Panc1 (cell line): ENCODE data around the gene ELOVL6.

Experiments used
- POLR2AphosphoS5 ChIP-seq: IDR thresholded peaks from 2 replicates; pipeline ENCODE4 v1.6.1; 2012; ENCODE audit warnings: mild to moderate bottlenecking, low read depth, low read length, moderate library complexity
- REST ChIP-seq, 2 experiments: IDR thresholded peaks; 2 replicates each; pipeline ENCODE4 v1.6.1; 2011 to 2012; ENCODE audit warnings: low read depth in 2 of 2, control low read depth in 1 of 2, low read length in 1 of 2, mild to moderate bottlenecking in 1 of 2, moderate library complexity in 1 of 2; ENCODE audit not compliant: insufficient read depth in 1 of 2
- SIN3A ChIP-seq: IDR thresholded peaks from 2 replicates; pipeline ENCODE4 v1.6.1; 2012; ENCODE audit warnings: low read depth, mild to moderate bottlenecking, low read length, moderate library complexity, borderline replicate concordance; ENCODE audit not compliant: insufficient read depth
- TF ChIP-seq, protein P1 (sequence below): fragments of 450-650 bp; IDR thresholded peaks from 2 replicates; pipeline ENCODE4 v1.5.1; 2017; ENCODE audit warnings: mild to moderate bottlenecking

- TF ChIP-seq, protein P1, sequence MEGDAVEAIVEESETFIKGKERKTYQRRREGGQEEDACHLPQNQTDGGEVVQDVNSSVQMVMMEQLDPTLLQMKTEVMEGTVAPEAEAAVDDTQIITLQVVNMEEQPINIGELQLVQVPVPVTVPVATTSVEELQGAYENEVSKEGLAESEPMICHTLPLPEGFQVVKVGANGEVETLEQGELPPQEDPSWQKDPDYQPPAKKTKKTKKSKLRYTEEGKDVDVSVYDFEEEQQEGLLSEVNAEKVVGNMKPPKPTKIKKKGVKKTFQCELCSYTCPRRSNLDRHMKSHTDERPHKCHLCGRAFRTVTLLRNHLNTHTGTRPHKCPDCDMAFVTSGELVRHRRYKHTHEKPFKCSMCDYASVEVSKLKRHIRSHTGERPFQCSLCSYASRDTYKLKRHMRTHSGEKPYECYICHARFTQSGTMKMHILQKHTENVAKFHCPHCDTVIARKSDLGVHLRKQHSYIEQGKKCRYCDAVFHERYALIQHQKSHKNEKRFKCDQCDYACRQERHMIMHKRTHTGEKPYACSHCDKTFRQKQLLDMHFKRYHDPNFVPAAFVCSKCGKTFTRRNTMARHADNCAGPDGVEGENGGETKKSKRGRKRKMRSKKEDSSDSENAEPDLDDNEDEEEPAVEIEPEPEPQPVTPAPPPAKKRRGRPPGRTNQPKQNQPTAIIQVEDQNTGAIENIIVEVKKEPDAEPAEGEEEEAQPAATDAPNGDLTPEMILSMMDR, result no peak
- TF ChIP-seq POLR2AphosphoS5 (no peak), REST (IDR thresholded peaks at IDR 0.05; ENCODE audit: insufficient read depth in 1 of 2, low read depth in 2 of 2, low read length in 1 of 2) (no peak), SIN3A (no peak)
Measured at GRCh38 chr4:110171971-110172370, 26.4 kb downstream of the ELOVL6 start.
